ENCODE measurements around the gene PARD3. TPM values are rescaled to one million over a fixed set of nuclear protein-coding genes. Genes with fewer than 3 reads are reported as not detected.

PARD3 gene
- total RNA-seq, 1 experiment from 2014 or later, result 57.4 TPM

- ChIA-PET POLR2A (ENCODE audit: unreplicated experiment) (interaction anchor here (0.6 kb wide), 1 partner anchor 9 kb away, joined by 7 read pairs; no protein-coding TSS in a partner anchor), CTCF (no interaction called here)
- H3K79me2 ChIP-seq (ENCODE audit: low read depth), result peaks cover 87% of the 10 kb centered on the region
- H4K20me1 ChIP-seq (ENCODE audit: insufficient read depth), result no peaks in the 10 kb centered on the region
- no peaks in the 10 kb centered on the region for H3K9me3 ChIP-seq (ENCODE audit: insufficient read depth, low read depth)
- no TSS peak for BruUV-seq (replicated peaks)
- no peak overlapping the region for H3K27ac ChIP-seq
- no peak overlapping the region for H2AFZ ChIP-seq
- no peak overlapping the region for H3K4me2 ChIP-seq
- peaks cover 9% of the 10 kb centered on the region; the same call in 1 of the 2 replicates for H3F3A ChIP-seq (ENCODE audit: insufficient read depth, low read depth)
- no peak overlapping the region for H3K4me3 ChIP-seq
- H3K4me1 ChIP-seq (replicated peaks; ENCODE audit: insufficient read depth), result peaks cover 22% of the 10 kb centered on the region
- H3K27me3 ChIP-seq (ENCODE audit: insufficient read depth, low read depth), result no peaks in the 10 kb centered on the region
- DNase-seq, result no peak
- intact Hi-C loops (cut with micrococcal nuclease; ENCODE audit: unreplicated experiment), result no loop called here
- H3K9me2 ChIP-seq (ENCODE audit: insufficient read depth), result no peaks in the 10 kb centered on the region
- no peak for TF ChIP-seq CTCF (conservative IDR thresholded peaks at IDR 0.05)
- TF ChIP-seq EZH2 (IDR thresholded peaks at IDR 0.05; ENCODE audit: low read depth), result no peak
- no peaks in the 10 kb centered on the region for H3K36me3 ChIP-seq (ENCODE audit: low read depth)
Observed at GRCh38 chr10:34704526-34705184, 110.4 kb downstream of the PARD3 start.

GRCh38 chr10:34702982-34703381, 112.1 kb downstream of the PARD3 start:
- no peaks in the 10 kb centered on the region for H3K27me3 ChIP-seq (ENCODE audit: insufficient read depth, low read depth)
- H2AFZ ChIP-seq, result no peak overlapping the region
- H3K36me3 ChIP-seq (ENCODE audit: low read depth), result no peaks in the 10 kb centered on the region
- TF ChIP-seq CTCF (conservative IDR thresholded peaks at IDR 0.05), result no peak
- TF ChIP-seq EZH2 (IDR thresholded peaks at IDR 0.05; ENCODE audit: low read depth), result no peak
- H3K4me1 ChIP-seq (replicated peaks; ENCODE audit: insufficient read depth), result peaks cover 38% of the 10 kb centered on the region
- H3K27ac ChIP-seq, result no peak overlapping the region
- DNase-seq, result no peak
- H3K9me3 ChIP-seq (ENCODE audit: insufficient read depth, low read depth), result no peaks in the 10 kb centered on the region
- peaks cover 9% of the 10 kb centered on the region; the same call in 1 of the 2 replicates for H3F3A ChIP-seq (ENCODE audit: insufficient read depth, low read depth)
- no peaks in the 10 kb centered on the region for H3K9me2 ChIP-seq (ENCODE audit: insufficient read depth)
- H4K20me1 ChIP-seq (ENCODE audit: insufficient read depth), result no peaks in the 10 kb centered on the region; the same call in 1 of the 2 replicates
- POLR2A ChIA-PET (ENCODE audit: unreplicated experiment), result interaction anchor here (0.9 kb wide), 1 partner anchor 311 kb away, joined by 5 read pairs; no protein-coding TSS in a partner anchor
- H3K79me2 ChIP-seq (ENCODE audit: low read depth), result peaks cover 83% of the 10 kb centered on the region
- no peak overlapping the region for H3K4me2 ChIP-seq
- CTCF ChIA-PET, result interaction anchor here (0.6 kb wide), 1 partner anchor 20 kb away, joined by 4 read pairs; no protein-coding TSS in a partner anchor
- H3K4me3 ChIP-seq, result no peak overlapping the region
- BruUV-seq (replicated peaks), result no TSS peak
- intact Hi-C loops (cut with micrococcal nuclease; ENCODE audit: unreplicated experiment), result no loop called here

GRCh38 chr10:34702093-34702937, 112.8 kb downstream of the PARD3 start:
- peak in 1 of 2 experiments; percentile 53 for DNase-seq
- ChIA-PET CTCF (no interaction called here), POLR2A (ENCODE audit: unreplicated experiment) (interaction anchor here (0.9 kb wide), 1 partner anchor 312 kb away, joined by 5 read pairs; no protein-coding TSS in a partner anchor)
- no peaks in the 10 kb centered on the region; the same call in 1 of the 2 replicates for H4K20me1 ChIP-seq (ENCODE audit: insufficient read depth)
- no peak overlapping the region for H3K4me3 ChIP-seq
- H3K36me3 ChIP-seq (ENCODE audit: low read depth), result no peaks in the 10 kb centered on the region
- H2AFZ ChIP-seq, result no peak overlapping the region
- TF ChIP-seq CTCF (conservative IDR thresholded peaks at IDR 0.05) (no peak), EZH2 (IDR thresholded peaks at IDR 0.05; ENCODE audit: low read depth) (no peak)
- intact Hi-C loops (cut with micrococcal nuclease; ENCODE audit: unreplicated experiment), result no loop called here
- H3K79me2 ChIP-seq (ENCODE audit: low read depth), result peaks cover 83% of the 10 kb centered on the region
- H3F3A ChIP-seq (ENCODE audit: insufficient read depth, low read depth), result peaks cover 9% of the 10 kb centered on the region; the same call in 1 of the 2 replicates
- no peaks in the 10 kb centered on the region for H3K9me3 ChIP-seq (ENCODE audit: insufficient read depth, low read depth)
- no peaks in the 10 kb centered on the region for H3K27me3 ChIP-seq (ENCODE audit: insufficient read depth, low read depth)
- no peaks in the 10 kb centered on the region for H3K9me2 ChIP-seq (ENCODE audit: insufficient read depth)
- H3K4me1 ChIP-seq (replicated peaks; ENCODE audit: insufficient read depth), result peaks cover 44% of the 10 kb centered on the region
- no peak overlapping the region for H3K27ac ChIP-seq
- BruUV-seq (replicated peaks), result no TSS peak
- H3K4me2 ChIP-seq, result no peak overlapping the region
